NCI-H2107 (cell line): ENCODE data around the gene ST6GALNAC1.
A peak's percentile ranks its signal among the peaks of the same experiment; 100 is the strongest.

ENCODE experiments used
- DNase-seq: peaks from one replicate; lab custom pipeline; 2025; lab: John Stamatoyannopoulos, UW

Gene ST6GALNAC1

GRCh38 chr17:76675648-76676047 lies 32.1 kb upstream of the ST6GALNAC1 start:
- DNase-seq = no peak

GRCh38 chr17:76674600-76674999 lies 31.0 kb upstream of the ST6GALNAC1 start:
- DNase-seq = no peak

- no peak for DNase-seq
Observed at GRCh38 chr17:76673729-76674128, 30.2 kb upstream of the ST6GALNAC1 start.

GRCh38 chr17:76672892-76673291 lies 29.3 kb upstream of the ST6GALNAC1 start:
- DNase-seq = no peak

GRCh38 chr17:76672270-76672851 lies 28.8 kb upstream of the ST6GALNAC1 start:
- no peak for DNase-seq

- no peak for DNase-seq
Observed at GRCh38 chr17:76671912-76672262, 28.3 kb upstream of the ST6GALNAC1 start.

GRCh38 chr17:76671123-76671911 lies 27.8 kb upstream of the ST6GALNAC1 start:
- DNase-seq = peak; percentile 93

GRCh38 chr17:76670718-76671122 lies 27.2 kb upstream of the ST6GALNAC1 start:
- DNase-seq = no peak

GRCh38 chr17:76670020-76670717 lies 26.6 kb upstream of the ST6GALNAC1 start:
- DNase-seq = no peak

GRCh38 chr17:76667786-76668453 lies 24.4 kb upstream of the ST6GALNAC1 start:
- no peak for DNase-seq

GRCh38 chr17:76667491-76667755 lies 23.9 kb upstream of the ST6GALNAC1 start:
- no peak for DNase-seq

- no peak for DNase-seq
Observed at GRCh38 chr17:76660656-76661042, 17.1 kb upstream of the ST6GALNAC1 start.

- DNase-seq = no peak
Observed at GRCh38 chr17:76659928-76660655, 16.5 kb upstream of the ST6GALNAC1 start.

GRCh38 chr17:76658242-76658662 lies 14.7 kb upstream of the ST6GALNAC1 start:
- DNase-seq = no peak

GRCh38 chr17:76657505-76658241 lies 14.1 kb upstream of the ST6GALNAC1 start:
- no peak for DNase-seq

- no peak for DNase-seq
Observed at GRCh38 chr17:76654408-76654807, 10.9 kb upstream of the ST6GALNAC1 start.

GRCh38 chr17:76650504-76650903 lies 6.9 kb upstream of the ST6GALNAC1 start:
- no peak for DNase-seq

- DNase-seq = no peak
Observed at GRCh38 chr17:76646712-76647111, 3.2 kb upstream of the ST6GALNAC1 start.

GRCh38 chr17:76645481-76645880 lies 1.9 kb upstream of the ST6GALNAC1 start:
- DNase-seq = no peak

GRCh38 chr17:76644995-76645394 lies 1.4 kb upstream of the ST6GALNAC1 start:
- no peak for DNase-seq

- no peak for DNase-seq
Observed at GRCh38 chr17:76642994-76643393, 563 bp downstream of the ST6GALNAC1 start.
